Adipocyte (in vitro differentiated cells): Measurements from ENCODE around the gene SPDYE18.
A peak's percentile ranks its signal among the peaks of the same experiment; 100 is the strongest.
"Not testable (repeated sequence)": the region's sequence is repeated elsewhere in the genome, so short reads cannot be mapped to it uniquely, and the experiment has no call there.

Source experiments
- DNase-seq: peaks from one replicate; pipeline ENCODE4 v3.0.0-alpha.2; 2015; ENCODE audit warnings: low read depth
- H3K27me3 ChIP-seq: replicated peaks from 2 replicates; pipeline ENCODE4 v1.7.0; 2013; ENCODE audit warnings: mild to moderate bottlenecking, low read length, moderate library complexity; ENCODE audit not compliant: control insufficient read depth, insufficient read depth
- H3K36me3 ChIP-seq: 2 replicates; pipeline ENCODE4 v1.7.0; 2013; ENCODE audit warnings: low read length, mild to moderate bottlenecking, moderate library complexity; ENCODE audit not compliant: control insufficient read depth, insufficient read depth, severe bottlenecking
- H3K4me1 ChIP-seq: 2 replicates; pipeline ENCODE4 v1.7.0; 2013; ENCODE audit warnings: mild to moderate bottlenecking, low read length, moderate library complexity; ENCODE audit not compliant: control insufficient read depth, insufficient read depth
- H3K4me3 ChIP-seq: 2 replicates; pipeline ENCODE4 v1.7.0; 2013; ENCODE audit warnings: mild to moderate bottlenecking, low read length, moderate library complexity
- H3K9ac ChIP-seq: 2 replicates; pipeline ENCODE4 v1.7.0; 2013; ENCODE audit warnings: mild to moderate bottlenecking, low read length, moderate library complexity
- H3K9me3 ChIP-seq: 2 replicates; pipeline ENCODE4 v1.7.0; 2013; ENCODE audit warnings: mild to moderate bottlenecking, low read length, moderate library complexity; ENCODE audit not compliant: control insufficient read depth

SPDYE18 gene, protein sequence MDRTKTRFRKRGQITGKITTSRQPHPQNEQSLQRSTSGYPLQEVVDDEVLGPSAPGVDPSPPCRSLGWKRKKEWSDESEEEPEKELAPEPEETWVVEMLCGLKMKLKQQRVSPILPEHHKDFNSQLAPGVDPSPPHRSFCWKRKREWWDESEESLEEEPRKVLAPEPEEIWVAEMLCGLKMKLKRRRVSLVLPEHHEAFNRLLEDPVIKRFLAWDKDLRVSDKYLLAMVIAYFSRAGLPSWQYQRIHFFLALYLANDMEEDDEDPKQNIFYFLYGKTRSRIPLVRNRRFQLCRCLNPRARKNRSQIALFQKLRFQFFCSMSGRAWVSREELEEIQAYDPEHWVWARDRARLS

DNA sequence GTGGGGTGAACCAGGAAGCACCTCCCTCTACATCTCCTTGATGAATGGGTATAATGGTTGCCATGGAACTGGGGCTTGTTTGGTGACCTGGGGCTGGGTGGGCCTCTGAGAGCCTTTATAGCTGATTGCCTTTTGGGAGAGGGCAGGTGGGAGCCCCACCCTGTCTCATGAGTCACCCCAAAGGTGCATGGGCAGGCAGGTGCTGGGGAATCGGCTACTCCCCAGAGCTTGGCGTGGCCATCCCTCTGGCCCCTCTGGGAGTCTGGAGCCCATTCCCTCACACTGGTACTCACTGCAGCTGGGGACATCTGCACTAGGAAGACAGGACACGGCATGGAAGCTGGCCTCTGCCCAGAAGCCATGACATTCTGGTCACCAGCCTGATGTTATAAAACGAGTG lies at the start of gene SPDYE18:
TSS of gene SPDYE18 (minus strand) at position 2 of the 400 bp plus-strand sequence. CDS start 2,046 bp downstream, outside the sequence.
- H3K27me3 ChIP-seq, H3K9me3 ChIP-seq, DNase-seq, H3K36me3 ChIP-seq, H3K9ac ChIP-seq, H3K4me3 ChIP-seq, H3K4me1 ChIP-seq: not testable (repeated sequence)

DNA sequence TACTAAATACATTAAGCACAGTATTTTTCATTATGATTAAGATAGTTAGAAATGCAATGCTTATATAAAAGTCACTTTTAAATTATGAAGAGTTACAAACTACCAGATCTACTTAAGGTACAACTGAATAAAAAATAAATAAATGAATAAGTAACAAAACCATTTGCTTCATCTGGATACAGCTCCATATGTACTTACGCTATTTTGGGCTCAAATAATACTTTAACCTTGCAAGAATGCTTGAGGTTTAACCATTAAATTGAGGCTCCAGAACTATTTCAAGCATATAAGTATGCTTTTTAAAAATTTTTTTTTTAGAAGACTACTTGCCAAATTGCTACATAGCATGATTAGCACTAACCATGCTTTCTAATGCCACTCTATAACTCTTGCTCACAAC lies 46.0 kb upstream of the SPDYE18 start:
- H3K36me3 ChIP-seq, DNase-seq, H3K4me1 ChIP-seq, H3K9ac ChIP-seq, H3K9me3 ChIP-seq, H3K27me3 ChIP-seq, H3K4me3 ChIP-seq: not testable (repeated sequence)

- H3K9ac ChIP-seq, H3K27me3 ChIP-seq, H3K4me1 ChIP-seq, H3K4me3 ChIP-seq, H3K36me3 ChIP-seq, DNase-seq, H3K9me3 ChIP-seq: not testable (repeated sequence)
Measured at GRCh38 chr7:77107659-77108058, 45.3 kb upstream of the SPDYE18 start.

GRCh38 chr7:77105904-77106303 lies 43.5 kb upstream of the SPDYE18 start:
- DNase-seq: peak; percentile 19
- H3K4me1 ChIP-seq, H3K9me3 ChIP-seq, H3K36me3 ChIP-seq, H3K9ac ChIP-seq, H3K27me3 ChIP-seq, H3K4me3 ChIP-seq: not testable (repeated sequence)

- H3K9ac ChIP-seq, H3K4me3 ChIP-seq, DNase-seq, H3K36me3 ChIP-seq, H3K4me1 ChIP-seq, H3K9me3 ChIP-seq, H3K27me3 ChIP-seq: not testable (repeated sequence)
Measured at GRCh38 chr7:77102671-77103070, 40.3 kb upstream of the SPDYE18 start.

GRCh38 chr7:77101187-77101586 lies 38.8 kb upstream of the SPDYE18 start:
- not testable (repeated sequence) for H3K9ac ChIP-seq, DNase-seq, H3K9me3 ChIP-seq, H3K4me1 ChIP-seq, H3K4me3 ChIP-seq, H3K36me3 ChIP-seq, H3K27me3 ChIP-seq

GRCh38 chr7:77100501-77100900 lies 38.1 kb upstream of the SPDYE18 start:
- H3K4me1 ChIP-seq, DNase-seq, H3K4me3 ChIP-seq, H3K9ac ChIP-seq, H3K36me3 ChIP-seq, H3K9me3 ChIP-seq, H3K27me3 ChIP-seq: not testable (repeated sequence)

- H3K27me3 ChIP-seq, H3K9ac ChIP-seq, H3K4me1 ChIP-seq, H3K36me3 ChIP-seq, DNase-seq, H3K9me3 ChIP-seq, H3K4me3 ChIP-seq: not testable (repeated sequence)
Measured at GRCh38 chr7:77092301-77092700, 29.9 kb upstream of the SPDYE18 start.

GRCh38 chr7:77082192-77082591 lies 19.8 kb upstream of the SPDYE18 start:
- H3K4me3 ChIP-seq, H3K27me3 ChIP-seq, DNase-seq, H3K9ac ChIP-seq, H3K4me1 ChIP-seq, H3K36me3 ChIP-seq, H3K9me3 ChIP-seq: not testable (repeated sequence)

DNA sequence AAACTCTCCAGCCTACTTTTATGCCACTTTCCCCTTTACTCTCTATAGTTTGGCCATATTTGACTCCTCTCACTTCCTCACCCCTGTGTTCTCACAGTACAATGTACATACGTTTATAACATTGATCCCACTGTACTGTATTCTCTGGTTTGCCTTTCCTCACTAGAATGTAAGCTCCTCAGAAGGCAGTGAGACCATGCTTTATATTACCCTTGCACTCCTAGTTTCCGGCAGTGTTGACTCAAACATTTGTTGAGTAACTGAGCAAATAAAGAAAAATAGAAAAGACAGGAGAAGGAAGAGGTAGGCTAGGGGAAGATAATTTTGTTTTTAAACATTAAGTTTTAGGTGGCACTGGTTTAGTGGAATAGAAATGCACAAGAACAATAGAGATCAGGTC lies 17.9 kb upstream of the SPDYE18 start:
- H3K4me1 ChIP-seq, H3K4me3 ChIP-seq, H3K36me3 ChIP-seq, DNase-seq, H3K9ac ChIP-seq, H3K27me3 ChIP-seq, H3K9me3 ChIP-seq: not testable (repeated sequence)

DNA sequence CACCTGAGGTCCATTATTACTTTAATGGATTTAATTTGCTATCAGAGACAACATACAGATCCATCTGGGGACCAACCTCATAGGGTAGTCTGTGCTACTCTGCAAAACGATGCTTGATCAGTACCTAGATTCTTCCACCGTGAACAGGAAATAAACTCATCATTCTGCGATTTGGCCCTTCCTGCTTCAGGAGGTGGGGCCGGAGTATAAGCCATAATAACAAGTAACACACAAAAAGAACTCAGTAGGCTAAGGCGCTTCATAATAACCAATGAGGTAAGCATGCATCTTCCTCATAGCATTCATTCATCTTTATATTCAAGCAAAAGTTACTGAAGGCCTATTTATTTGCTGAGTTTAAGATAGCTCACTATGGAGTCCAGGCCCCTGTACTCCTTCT lies 17.3 kb upstream of the SPDYE18 start:
- not testable (repeated sequence) for DNase-seq, H3K4me1 ChIP-seq, H3K9me3 ChIP-seq, H3K9ac ChIP-seq, H3K36me3 ChIP-seq, H3K27me3 ChIP-seq, H3K4me3 ChIP-seq

GRCh38 chr7:77079112-77079511 lies 16.8 kb upstream of the SPDYE18 start:
- not testable (repeated sequence) for H3K27me3 ChIP-seq, H3K4me1 ChIP-seq, DNase-seq, H3K9ac ChIP-seq, H3K4me3 ChIP-seq, H3K36me3 ChIP-seq, H3K9me3 ChIP-seq
